HG03520 (cell line): ENCODE data around the gene STAT6.
"Not testable (repeated sequence)": the region's sequence is repeated elsewhere in the genome, so short reads cannot be mapped to it uniquely, and the experiment has no call there.

Experiments
- ATAC-seq: cut with Tn5 transposase; IDR thresholded peaks from one replicate; pipeline ENCODE4 v1.9.1; 2021; ENCODE audit warnings: mild to moderate bottlenecking, moderate library complexity; ENCODE audit not compliant: unreplicated experiment

STAT6 gene

GRCh38 chr12:57127726-57128518 is 16.8 kb upstream of the STAT6 start, which contains the start of gene LRP1:
Gene LRP1 (plus strand): TSS chr12:57128483. CDS start chr12:57128965, 482 bp downstream.
- ATAC-seq, result no peak

GRCh38 chr12:57127101-57127725 is 16.1 kb upstream of the STAT6 start:
- no peak for ATAC-seq

DNA sequence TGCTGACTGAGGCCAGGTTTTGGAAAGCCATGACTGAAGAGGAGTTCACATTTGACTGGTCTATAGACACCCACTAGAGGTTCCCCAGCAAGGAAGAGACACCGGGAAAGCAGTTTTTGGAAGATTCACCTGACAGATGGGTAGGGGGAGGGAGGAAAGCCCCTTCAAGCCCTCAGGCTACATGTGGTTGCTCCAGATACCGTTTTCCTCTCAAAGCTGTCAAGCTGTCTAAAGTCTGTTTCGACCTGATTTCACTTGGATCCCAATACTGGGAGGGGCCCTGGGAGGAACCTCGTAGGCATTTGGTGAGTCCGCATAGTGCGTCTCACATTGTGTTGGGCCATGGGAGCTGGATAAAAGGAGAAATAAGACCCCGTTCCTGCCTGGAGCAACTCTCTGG is 15.4 kb upstream of the STAT6 start:
- ATAC-seq, result no peak

- ATAC-seq, result no peak
These were observed 14.9 kb upstream of the STAT6 start for GRCh38 chr12:57126061-57126460.

GRCh38 chr12:57124261-57124877 is 13.2 kb upstream of the STAT6 start:
- peak; percentile 54 for ATAC-seq

GRCh38 chr12:57123813-57124212 is 12.7 kb upstream of the STAT6 start:
- no peak for ATAC-seq

DNA sequence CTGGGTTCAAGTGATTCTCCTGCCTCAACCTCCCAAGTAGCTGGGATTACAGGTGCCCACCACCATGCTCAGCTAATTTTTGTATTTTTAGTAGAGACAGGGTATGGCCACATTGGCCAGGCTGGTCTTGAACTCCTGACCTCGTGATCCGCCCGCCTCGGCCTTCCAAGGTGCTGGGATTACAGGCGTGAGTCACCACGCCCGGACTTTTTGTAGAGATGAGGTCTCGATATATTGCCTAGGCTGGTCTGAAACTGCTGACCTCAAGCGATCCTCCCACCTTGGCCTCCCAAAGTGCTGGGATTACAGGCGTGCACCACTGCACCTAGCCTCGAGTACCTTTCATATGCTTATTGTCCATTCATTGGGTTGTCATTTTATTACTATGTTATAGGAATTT is 9.6 kb upstream of the STAT6 start:
- ATAC-seq, result not testable (repeated sequence)

GRCh38 chr12:57119294-57120085 is 8.3 kb upstream of the STAT6 start:
- no peak for ATAC-seq

GRCh38 chr12:57118711-57119271 is 7.6 kb upstream of the STAT6 start:
- ATAC-seq, result no peak

DNA sequence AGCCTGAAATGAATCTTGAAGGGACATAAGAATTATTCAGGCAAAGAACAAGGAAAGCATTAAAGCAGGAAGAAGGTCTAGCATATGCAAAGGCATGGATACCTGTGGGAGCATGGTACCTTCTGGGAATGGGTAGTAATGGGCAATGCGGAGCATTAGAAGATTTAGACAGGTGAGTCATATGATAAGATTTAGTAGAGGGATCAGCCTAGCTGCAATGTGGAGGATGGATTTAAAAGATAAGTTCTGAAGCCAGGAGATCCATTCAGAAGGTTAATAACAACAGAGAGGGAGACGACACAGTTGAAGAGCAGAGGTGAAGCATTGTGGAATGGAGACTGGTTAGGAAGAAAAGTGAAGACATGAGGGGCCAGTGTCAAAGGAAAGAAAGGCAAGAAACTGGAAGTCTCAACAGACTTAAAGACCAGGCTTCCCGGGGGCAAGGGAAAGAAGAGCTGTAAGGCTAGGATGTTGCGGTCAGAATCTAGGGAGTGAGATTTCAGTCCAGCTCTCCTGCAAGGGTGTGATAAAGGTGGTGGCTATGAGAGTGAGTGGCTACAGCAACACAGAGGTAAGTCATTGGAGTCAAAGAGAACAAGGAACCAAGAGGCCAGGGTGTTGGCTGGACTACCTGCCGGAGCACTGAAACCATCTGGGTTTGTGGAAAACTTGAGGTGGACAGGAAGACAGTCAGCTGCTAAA is 5.6 kb upstream of the STAT6 start:
- no peak for ATAC-seq

DNA sequence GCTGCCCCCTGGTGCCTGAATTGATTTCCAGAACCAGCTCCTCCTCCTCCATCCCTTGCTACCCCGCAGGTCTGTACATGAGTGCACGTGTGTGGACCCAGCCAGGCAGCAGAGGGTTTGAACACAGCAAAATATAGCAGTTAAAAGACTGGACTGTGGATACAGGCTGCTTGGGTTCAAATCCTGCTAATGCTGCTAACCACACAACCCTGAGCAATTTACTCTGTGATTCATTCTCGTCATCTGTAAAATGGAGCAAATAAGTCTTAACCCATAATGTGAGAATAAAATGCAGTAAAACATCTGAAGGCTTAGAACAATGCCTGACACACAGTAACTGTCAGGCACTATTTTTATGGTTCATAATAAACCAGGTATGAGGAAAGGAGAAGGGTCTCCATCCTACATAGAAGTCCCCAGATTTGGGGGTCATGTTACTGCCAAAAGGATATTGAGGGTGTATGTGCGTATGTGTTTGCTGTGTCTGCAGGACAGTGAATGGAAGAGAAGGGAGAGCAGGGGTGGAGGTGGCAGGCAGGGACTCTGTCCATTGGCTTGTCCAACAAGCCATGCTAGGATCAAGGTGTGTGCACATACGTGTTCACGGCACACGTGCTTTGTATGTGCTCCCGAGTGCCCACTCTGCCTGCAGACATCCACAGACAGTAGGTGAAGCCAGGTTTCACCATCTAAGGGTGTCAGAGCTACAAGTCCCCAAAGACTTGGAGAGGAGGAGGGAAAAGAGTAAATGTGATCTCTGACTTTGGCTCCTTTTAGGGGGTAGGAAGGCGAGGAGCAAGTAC is 1.5 kb upstream of the STAT6 start:
- peak; percentile 52 for ATAC-seq

DNA sequence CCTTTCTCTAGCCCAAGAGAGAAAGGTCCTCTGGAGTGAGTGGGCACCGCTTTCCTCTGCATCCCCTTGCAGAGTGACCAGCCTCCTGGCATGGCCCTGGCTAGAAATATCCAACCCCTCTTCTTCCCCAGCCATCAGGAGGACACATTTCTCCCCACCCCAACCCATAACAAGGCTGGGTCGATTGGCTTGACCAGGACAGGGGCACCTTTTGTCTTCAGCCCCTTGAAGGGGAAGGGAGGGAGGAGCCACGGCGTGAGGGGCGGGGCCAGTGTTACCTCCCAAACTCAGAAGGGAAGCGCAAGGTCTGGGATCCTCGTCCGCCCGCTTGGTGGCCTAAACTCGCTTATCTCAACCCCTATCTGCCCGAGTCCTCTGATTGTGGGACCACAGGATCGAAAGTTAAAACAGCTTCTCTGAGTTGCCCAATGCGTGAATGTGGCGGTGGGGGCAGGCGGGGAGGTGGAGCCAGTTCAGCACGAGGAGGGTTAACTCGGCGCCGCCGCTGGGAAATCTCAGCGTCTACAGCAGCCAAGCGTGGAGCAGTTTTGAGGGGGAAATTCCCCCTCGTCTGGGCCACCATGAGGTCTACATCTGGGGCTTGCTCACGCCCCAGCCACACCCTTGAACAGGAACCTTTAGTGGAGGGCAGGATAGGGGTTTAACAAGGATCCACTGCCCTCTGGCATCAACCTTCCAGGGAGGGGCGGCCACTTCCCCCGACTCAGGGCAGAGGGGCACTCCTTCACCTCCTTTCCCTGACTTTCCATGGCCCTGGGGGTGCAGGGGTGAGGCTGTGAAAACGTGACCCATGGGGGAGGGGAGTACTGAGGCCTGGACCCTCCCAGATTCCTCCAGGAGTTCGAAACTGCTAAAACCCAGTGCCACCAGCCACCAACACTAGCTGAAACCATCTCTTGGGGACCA is 795 bp downstream of the STAT6 start:
- ATAC-seq, result peak; percentile 36

- ATAC-seq, result no peak
These were observed 1.7 kb downstream of the STAT6 start for GRCh38 chr12:57109207-57110103.

- no peak for ATAC-seq
These were observed 3.6 kb downstream of the STAT6 start for GRCh38 chr12:57107456-57108155.

GRCh38 chr12:57106021-57106708 is 5.0 kb downstream of the STAT6 start:
- no peak for ATAC-seq
